Measurements from ENCODE around the gene REEP3.

- TF ChIP-seq, protein P1, sequence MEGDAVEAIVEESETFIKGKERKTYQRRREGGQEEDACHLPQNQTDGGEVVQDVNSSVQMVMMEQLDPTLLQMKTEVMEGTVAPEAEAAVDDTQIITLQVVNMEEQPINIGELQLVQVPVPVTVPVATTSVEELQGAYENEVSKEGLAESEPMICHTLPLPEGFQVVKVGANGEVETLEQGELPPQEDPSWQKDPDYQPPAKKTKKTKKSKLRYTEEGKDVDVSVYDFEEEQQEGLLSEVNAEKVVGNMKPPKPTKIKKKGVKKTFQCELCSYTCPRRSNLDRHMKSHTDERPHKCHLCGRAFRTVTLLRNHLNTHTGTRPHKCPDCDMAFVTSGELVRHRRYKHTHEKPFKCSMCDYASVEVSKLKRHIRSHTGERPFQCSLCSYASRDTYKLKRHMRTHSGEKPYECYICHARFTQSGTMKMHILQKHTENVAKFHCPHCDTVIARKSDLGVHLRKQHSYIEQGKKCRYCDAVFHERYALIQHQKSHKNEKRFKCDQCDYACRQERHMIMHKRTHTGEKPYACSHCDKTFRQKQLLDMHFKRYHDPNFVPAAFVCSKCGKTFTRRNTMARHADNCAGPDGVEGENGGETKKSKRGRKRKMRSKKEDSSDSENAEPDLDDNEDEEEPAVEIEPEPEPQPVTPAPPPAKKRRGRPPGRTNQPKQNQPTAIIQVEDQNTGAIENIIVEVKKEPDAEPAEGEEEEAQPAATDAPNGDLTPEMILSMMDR (conservative IDR thresholded peaks at IDR 0.05; ENCODE audit: low read length): no peak
- no peak for TF ChIP-seq EZH2phosphoT487 (IDR thresholded peaks at IDR 0.05; ENCODE audit: borderline replicate concordance)
Measured at GRCh38 chr10:63497321-63497720, 23.9 kb upstream of the REEP3 start.

Data from Loucy (cell line).